Stomach (tissue), 4 donors: Measurements from ENCODE around the gene COL4A1.

Experiments used
- EP300 ChIP-seq: sonication (generic); formaldehyde crosslinking; IDR thresholded peaks from one replicate; pipeline ENCODE4 v1.6.1; 2017; ENCODE audit warnings: antibody characterized with exemption
- POLR2A ChIP-seq, 4 donors: fragments of 450-650 bp; IDR thresholded peaks; one replicate each; pipeline ENCODE4 v1.6.1; 2016; ENCODE audit warnings: antibody characterized with exemption in 4 of 4, control low read depth in 2 of 4, mild to moderate bottlenecking in 1 of 4, moderate library complexity in 1 of 4
- TF ChIP-seq, protein P1 (sequence below), 7 experiments: fragments of 450-650 bp in 4 of 7; fragments of 200-600 bp in 3 of 7; sonication (generic) in 3 of 7; IDR thresholded peaks; one replicate each; pipeline ENCODE4 v1.5.1; 2016 to 2019; ENCODE audit warnings: antibody characterized with exemption in 7 of 7, control low read depth in 2 of 7, mild to moderate bottlenecking in 1 of 7

- TF ChIP-seq, protein P1, sequence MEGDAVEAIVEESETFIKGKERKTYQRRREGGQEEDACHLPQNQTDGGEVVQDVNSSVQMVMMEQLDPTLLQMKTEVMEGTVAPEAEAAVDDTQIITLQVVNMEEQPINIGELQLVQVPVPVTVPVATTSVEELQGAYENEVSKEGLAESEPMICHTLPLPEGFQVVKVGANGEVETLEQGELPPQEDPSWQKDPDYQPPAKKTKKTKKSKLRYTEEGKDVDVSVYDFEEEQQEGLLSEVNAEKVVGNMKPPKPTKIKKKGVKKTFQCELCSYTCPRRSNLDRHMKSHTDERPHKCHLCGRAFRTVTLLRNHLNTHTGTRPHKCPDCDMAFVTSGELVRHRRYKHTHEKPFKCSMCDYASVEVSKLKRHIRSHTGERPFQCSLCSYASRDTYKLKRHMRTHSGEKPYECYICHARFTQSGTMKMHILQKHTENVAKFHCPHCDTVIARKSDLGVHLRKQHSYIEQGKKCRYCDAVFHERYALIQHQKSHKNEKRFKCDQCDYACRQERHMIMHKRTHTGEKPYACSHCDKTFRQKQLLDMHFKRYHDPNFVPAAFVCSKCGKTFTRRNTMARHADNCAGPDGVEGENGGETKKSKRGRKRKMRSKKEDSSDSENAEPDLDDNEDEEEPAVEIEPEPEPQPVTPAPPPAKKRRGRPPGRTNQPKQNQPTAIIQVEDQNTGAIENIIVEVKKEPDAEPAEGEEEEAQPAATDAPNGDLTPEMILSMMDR (IDR thresholded peaks at IDR 0.05): no peak
- TF ChIP-seq EP300 (no peak), POLR2A (IDR thresholded peaks at IDR 0.05) (no peak)
These were observed 182.6 kb downstream of the COL4A1 start for GRCh38 chr13:110124201-110124940.
